Stimulated activated CD8-positive, alpha-beta memory T cell treated with anti-CD3 and anti-CD28 coated beads, Interleukin-7, amount 100 ng/mL, for 24 hours (primary cell): ENCODE data around the gene TXNDC5.

Experiments used
- DNase-seq: peaks from one replicate; pipeline ENCODE4 v3.0.0-alpha.2; 2020; ENCODE audit warnings: low read depth

TXNDC5 gene

GRCh38 chr6:7910654-7911344, at the start of gene TXNDC5:
Gene TXNDC5 (minus strand): TSS chr6:7910788. CDS start chr6:7910776, 12 bp downstream.
- peak; percentile 48 for DNase-seq

GRCh38 chr6:7960141-7960540, 49.6 kb upstream of the TXNDC5 start:
- DNase-seq: no peak

GRCh38 chr6:7959453-7959852, 48.9 kb upstream of the TXNDC5 start:
- no peak for DNase-seq

- DNase-seq: no peak
Observed at GRCh38 chr6:7958464-7958863, 47.9 kb upstream of the TXNDC5 start.

GRCh38 chr6:7956257-7956656, 45.7 kb upstream of the TXNDC5 start:
- no peak for DNase-seq

GRCh38 chr6:7954477-7955200, 44.1 kb upstream of the TXNDC5 start:
- DNase-seq: no peak

GRCh38 chr6:7953753-7954152, 43.2 kb upstream of the TXNDC5 start:
- DNase-seq: no peak

- no peak for DNase-seq
Observed at GRCh38 chr6:7939864-7940228, 29.3 kb upstream of the TXNDC5 start.

GRCh38 chr6:7939184-7939863, 28.7 kb upstream of the TXNDC5 start:
- no peak for DNase-seq

- no peak for DNase-seq
Observed at GRCh38 chr6:7938562-7939183, 28.1 kb upstream of the TXNDC5 start.

- no peak for DNase-seq
Observed at GRCh38 chr6:7933794-7934193, 23.2 kb upstream of the TXNDC5 start.

- no peak for DNase-seq
Observed at GRCh38 chr6:7932625-7933024, 22.0 kb upstream of the TXNDC5 start.

- DNase-seq: no peak
Observed at GRCh38 chr6:7924867-7925266, 14.3 kb upstream of the TXNDC5 start.

GRCh38 chr6:7922596-7922995, 12.0 kb upstream of the TXNDC5 start:
- DNase-seq: no peak

- DNase-seq: no peak
Observed at GRCh38 chr6:7921632-7922092, 11.1 kb upstream of the TXNDC5 start.

GRCh38 chr6:7921046-7921445, 10.5 kb upstream of the TXNDC5 start:
- no peak for DNase-seq

GRCh38 chr6:7920425-7920824, 9.8 kb upstream of the TXNDC5 start:
- no peak for DNase-seq

GRCh38 chr6:7919871-7920270, 9.3 kb upstream of the TXNDC5 start:
- no peak for DNase-seq

GRCh38 chr6:7918403-7918802, 7.8 kb upstream of the TXNDC5 start:
- no peak for DNase-seq

- no peak for DNase-seq
Observed at GRCh38 chr6:7917729-7918128, 7.1 kb upstream of the TXNDC5 start.

- DNase-seq: no peak
Observed at GRCh38 chr6:7916959-7917358, 6.4 kb upstream of the TXNDC5 start.

GRCh38 chr6:7914991-7915789, 4.6 kb upstream of the TXNDC5 start:
- DNase-seq: no peak
